Endothelial cell of umbilical vein (primary cell): ENCODE measurements around the gene C1QA. TPM values are rescaled to one million over a fixed set of nuclear protein-coding genes. Genes with fewer than 3 reads are reported as not detected.

Experiments
- BruUV-seq: library from RNA; stranded (reverse); fragments of 400-500 nt; replicated peaks from 2 replicates; lab custom pipeline; 2021; lab: Mats Ljungman, UMichigan
- CTCF ChIA-PET: fragments of 300-600, 350-600 bp; sonication (Branson Sonifier 250); formaldehyde crosslinking; loops from one replicate; lab custom pipeline; 2021; ENCODE audit warnings: antibody characterized with exemption, inconsistent platforms; lab: Charles Lee
- POLR2A ChIA-PET: fragments of 300-600, 350-600 bp; sonication (Branson Sonifier 250); formaldehyde crosslinking; loops from one replicate; lab custom pipeline; 2021; ENCODE audit warnings: antibody characterized with exemption, inconsistent platforms; lab: Charles Lee
- DNase-seq: peaks from one replicate; pipeline ENCODE4 v3.0.0-alpha.2; 2011; ENCODE audit warnings: low read depth, low spot score
- FAIRE-seq: peaks from 2 replicates; lab custom pipeline; 2011; peaks lifted over from hg19 to GRCh38; lab: Jason Lieb, UNC
- H2AFZ ChIP-seq: 2 replicates; pipeline ENCODE4 v1.6.0; 2012; ENCODE audit warnings: low read depth, low read length, control low read depth, inconsistent platforms
- H3K27ac ChIP-seq: 2 replicates; pipeline ENCODE4 v1.5.1; 2011; ENCODE audit warnings: low read depth, mild to moderate bottlenecking, control low read depth, low read length, moderate library complexity; ENCODE audit not compliant: insufficient read depth
- H3K27me3 ChIP-seq, 2 experiments: 2 replicates each; pipeline versions ENCODE4 v1.6.0 to v1.6.1; 2011; ENCODE audit warnings: low read length in 2 of 2, mixed read lengths in 1 of 2; ENCODE audit not compliant: control insufficient read depth in 2 of 2, insufficient read depth in 2 of 2
- H3K36me3 ChIP-seq, 2 experiments: 2 replicates in 1 of 2; 3 replicates in 1 of 2; pipeline ENCODE4 v1.5.1; 2011; ENCODE audit warnings: low read length in 2 of 2, mild to moderate bottlenecking in 1 of 2, moderate library complexity in 1 of 2; ENCODE audit not compliant: control insufficient read depth in 2 of 2, insufficient read depth in 2 of 2; ENCODE audit errors: extremely low read depth in 1 of 2
- H3K4me1 ChIP-seq: 3 replicates; pipeline ENCODE4 v1.5.1; 2011; ENCODE audit warnings: mild to moderate bottlenecking, low read length; ENCODE audit not compliant: control insufficient read depth, insufficient read depth; ENCODE audit errors: extremely low read depth
- H3K4me2 ChIP-seq: 2 replicates; pipeline ENCODE4 v1.6.1; 2011; ENCODE audit warnings: low read length, control low read depth, mixed read lengths; ENCODE audit not compliant: insufficient read depth
- H3K4me3 ChIP-seq, 3 experiments: fragments of 200-600 bp in 1 of 3; sonication (generic), shearing (Covaris generic) in 1 of 3; replicated peaks in 1 of 3; 2 replicates each; pipeline ENCODE4 v1.5.1; 2011 to 2016; ENCODE audit warnings: control low read depth in 3 of 3, low read length in 3 of 3, mild to moderate bottlenecking in 2 of 3, inconsistent platforms in 1 of 3, low read depth in 1 of 3, moderate library complexity in 1 of 3; ENCODE audit not compliant: insufficient read depth in 1 of 3
- H3K79me2 ChIP-seq: 2 replicates; pipeline ENCODE4 v1.6.0; 2012; ENCODE audit warnings: low read length, inconsistent platforms; ENCODE audit not compliant: control insufficient read depth, insufficient read depth
- H3K9ac ChIP-seq: replicated peaks from 2 replicates; pipeline ENCODE3; 2011; ENCODE audit warnings: low read length, control low read depth; ENCODE audit not compliant: insufficient read depth; ENCODE audit errors: extremely low read depth
- H3K9me1 ChIP-seq: replicated peaks from 3 replicates; pipeline ENCODE4 v1.6.0; 2011; ENCODE audit warnings: mild to moderate bottlenecking, low read length; ENCODE audit not compliant: control insufficient read depth, insufficient read depth; ENCODE audit errors: extremely low read depth
- H3K9me3 ChIP-seq: replicated peaks from 2 replicates; pipeline ENCODE4 v1.5.1; 2012; ENCODE audit warnings: low read length, inconsistent platforms; ENCODE audit not compliant: control insufficient read depth, insufficient read depth
- H4K20me1 ChIP-seq: replicated peaks from 2 replicates; pipeline ENCODE3; 2011; ENCODE audit warnings: mild to moderate bottlenecking, low read length; ENCODE audit not compliant: control insufficient read depth, insufficient read depth; ENCODE audit errors: extremely low read depth
- EZH2 ChIP-seq: IDR thresholded peaks from 2 replicates; pipeline ENCODE4 v1.6.1; 2012; ENCODE audit warnings: borderline replicate concordance, low read depth, mild to moderate bottlenecking, moderate library complexity, low read length, inconsistent platforms; ENCODE audit not compliant: severe bottlenecking
- FOS ChIP-seq: IDR thresholded peaks from 2 replicates; pipeline ENCODE4 v1.6.1; 2011; ENCODE audit warnings: mild to moderate bottlenecking, low read length, moderate library complexity, borderline replicate concordance; ENCODE audit not compliant: insufficient read depth
- GATA2 ChIP-seq: IDR thresholded peaks from 2 replicates; pipeline ENCODE4 v1.7.0; 2011; ENCODE audit warnings: low read depth, mild to moderate bottlenecking, moderate library complexity, mixed read lengths, low read length; ENCODE audit not compliant: insufficient read length, insufficient read depth
- JUN ChIP-seq: IDR thresholded peaks from 2 replicates; pipeline ENCODE4 v1.6.1; 2011; ENCODE audit warnings: borderline replicate concordance, low read depth; ENCODE audit not compliant: insufficient read length, insufficient read depth
- MYC ChIP-seq: IDR thresholded peaks from one replicate; pipeline ENCODE4 v1.6.1; 2011; ENCODE audit warnings: mild to moderate bottlenecking, low read depth, low read length
- POLR2A ChIP-seq: IDR thresholded peaks from 2 replicates; pipeline ENCODE4 v1.6.1; 2012; ENCODE audit warnings: low read depth, mild to moderate bottlenecking, control low read depth, low read length
- POLR2AphosphoS5 ChIP-seq: IDR thresholded peaks from 2 replicates; pipeline ENCODE4 v1.6.1; 2012; ENCODE audit warnings: low read depth, mild to moderate bottlenecking, control low read depth, low read length, moderate library complexity; ENCODE audit not compliant: insufficient read depth
- dilution Hi-C: fragments of 300-500 bp; cut with MboI; formaldehyde crosslinking; loops from one replicate; pipeline ENCODE4 v1.15.0; 2019; ENCODE audit warnings: low sequenced_read_pairs; ENCODE audit not compliant: extremely low pct_ligation_motif_present
- intact Hi-C: fragments of 100-400 bp; cut with micrococcal nuclease; formaldehyde crosslinking; loops from one replicate; pipeline ENCODE4 v1.10.0; 2022
- polyA plus RNA-seq, 4 experiments: library from polyadenylated mRNA; depleted of rRNA in 3 of 4; stranded (reverse) in 3 of 4; unstranded in 1 of 4; fragments of >200 nt; gene quantifications; 2 replicates each; pipeline versions ENCODE4 v1.2.1 to v1.2.3, GENCODE V29; 2011 to 2012; ENCODE audit warnings: missing spikeins in 1 of 4
- total RNA-seq: library from RNA; stranded (reverse); gene quantifications from 2 replicates; pipeline ENCODE4 v1.2.3, GENCODE V29; 2021
- TF ChIP-seq, protein P1 (sequence below), 2 donors: IDR thresholded peaks; 1 replicate in 1 of 2; 2 replicates in 1 of 2; pipeline ENCODE4 v1.5.1; 2011; ENCODE audit warnings: low read length in 2 of 2, mild to moderate bottlenecking in 2 of 2, moderate library complexity in 2 of 2, control low read depth in 1 of 2, inconsistent platforms in 1 of 2, low read depth in 1 of 2; ENCODE audit not compliant: insufficient read depth in 1 of 2; ENCODE audit errors: extremely low read depth in 1 of 2
- TF ChIP-seq, protein P2 (sequence below): IDR thresholded peaks from 2 replicates; pipeline ENCODE4 v1.6.1; 2011; ENCODE audit not compliant: insufficient read depth, insufficient read length

Gene C1QA
- total and polyA plus RNA-seq, 2 donors (not counting 3 experiments of a cell fraction or from before 2014, with no cell fraction given): not detected

DNA sequence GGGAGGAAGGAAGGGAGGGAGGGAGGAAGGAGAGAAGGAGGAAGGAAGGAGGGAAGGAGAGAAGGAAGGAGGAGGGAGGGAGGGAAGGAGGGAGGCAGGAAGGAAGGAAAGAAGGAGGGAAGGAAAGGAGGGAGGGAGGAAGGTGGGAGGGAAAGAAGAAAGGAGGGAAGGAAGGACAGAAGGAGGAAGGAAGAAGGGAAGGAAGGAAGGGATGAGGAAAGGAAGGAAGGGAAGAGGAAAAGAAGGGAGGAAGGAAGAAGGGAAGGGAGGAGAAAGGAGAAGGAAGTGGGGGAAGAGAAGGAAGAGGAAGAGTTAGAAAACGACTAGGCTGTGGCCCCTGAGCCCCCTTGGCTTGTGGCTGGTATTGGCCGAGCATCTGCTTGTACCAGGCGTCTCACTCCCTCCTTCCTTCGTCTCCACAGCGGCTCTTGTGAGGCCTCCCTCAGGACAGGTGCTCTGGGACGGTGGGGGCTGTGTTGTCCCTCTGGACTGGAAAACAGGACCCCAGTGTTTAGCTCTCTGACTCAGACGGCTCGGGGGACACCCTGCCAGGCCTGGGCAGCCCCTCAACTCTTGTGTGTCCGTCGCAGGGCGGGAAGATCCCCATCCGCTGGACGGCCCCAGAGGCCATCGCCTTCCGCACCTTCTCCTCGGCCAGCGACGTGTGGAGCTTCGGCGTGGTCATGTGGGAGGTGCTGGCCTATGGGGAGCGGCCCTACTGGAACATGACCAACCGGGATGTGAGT lies 36.2 kb upstream of the C1QA start:
- dilution Hi-C loops: no loop called here

More for the DNA sequence above, 36.2 kb upstream of the C1QA start:
- Histone ChIP-seq H3K27ac (no peak overlapping the region), H4K20me1 (no peaks in the 10 kb centered on the region), H3K9me3 (no peaks in the 10 kb centered on the region), H3K4me2 (no peak overlapping the region), H3K36me3 (no peaks in the 10 kb centered on the region), H3K27me3 (peaks cover 6 to 9% of the 10 kb centered on the region in 2 experiments), H3K4me3 (no peak overlapping the region), H3K9me1 (no peaks in the 10 kb centered on the region), H3K4me1 (no peaks in the 10 kb centered on the region), H3K9ac (no peak overlapping the region), H2AFZ (no peak overlapping the region), H3K79me2 (no peaks in the 10 kb centered on the region)
- no peak for DNase-seq
- POLR2A ChIA-PET: no interaction called here
- CTCF ChIA-PET: no interaction called here
- no TSS peak for BruUV-seq
- intact Hi-C loops: no loop called here
- TF ChIP-seq MYC: no peak
- no peak for TF ChIP-seq POLR2A
- TF ChIP-seq POLR2AphosphoS5: no peak
- no peak for TF ChIP-seq FOS
- TF ChIP-seq, protein P1, sequence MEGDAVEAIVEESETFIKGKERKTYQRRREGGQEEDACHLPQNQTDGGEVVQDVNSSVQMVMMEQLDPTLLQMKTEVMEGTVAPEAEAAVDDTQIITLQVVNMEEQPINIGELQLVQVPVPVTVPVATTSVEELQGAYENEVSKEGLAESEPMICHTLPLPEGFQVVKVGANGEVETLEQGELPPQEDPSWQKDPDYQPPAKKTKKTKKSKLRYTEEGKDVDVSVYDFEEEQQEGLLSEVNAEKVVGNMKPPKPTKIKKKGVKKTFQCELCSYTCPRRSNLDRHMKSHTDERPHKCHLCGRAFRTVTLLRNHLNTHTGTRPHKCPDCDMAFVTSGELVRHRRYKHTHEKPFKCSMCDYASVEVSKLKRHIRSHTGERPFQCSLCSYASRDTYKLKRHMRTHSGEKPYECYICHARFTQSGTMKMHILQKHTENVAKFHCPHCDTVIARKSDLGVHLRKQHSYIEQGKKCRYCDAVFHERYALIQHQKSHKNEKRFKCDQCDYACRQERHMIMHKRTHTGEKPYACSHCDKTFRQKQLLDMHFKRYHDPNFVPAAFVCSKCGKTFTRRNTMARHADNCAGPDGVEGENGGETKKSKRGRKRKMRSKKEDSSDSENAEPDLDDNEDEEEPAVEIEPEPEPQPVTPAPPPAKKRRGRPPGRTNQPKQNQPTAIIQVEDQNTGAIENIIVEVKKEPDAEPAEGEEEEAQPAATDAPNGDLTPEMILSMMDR (IDR thresholded peaks at IDR 0.05; ENCODE audit: extremely low read depth in 1 of 2, insufficient read depth in 1 of 2, low read depth in 1 of 2, low read length in 2 of 2): no peak
- no peak for TF ChIP-seq JUN
- TF ChIP-seq EZH2: no peak
- no peak for TF ChIP-seq GATA2
- TF ChIP-seq, protein P2, sequence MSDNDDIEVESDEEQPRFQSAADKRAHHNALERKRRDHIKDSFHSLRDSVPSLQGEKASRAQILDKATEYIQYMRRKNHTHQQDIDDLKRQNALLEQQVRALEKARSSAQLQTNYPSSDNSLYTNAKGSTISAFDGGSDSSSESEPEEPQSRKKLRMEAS: no peak
- FAIRE-seq: no peak
